ENCODE measurements around the gene INTS1.

GRCh38 chr7:1537535-1538412 is 33.6 kb upstream of the INTS1 start:
- no peak for TF ChIP-seq POLR2AphosphoS5 (IDR thresholded peaks at IDR 0.05; ENCODE audit: borderline replicate concordance, low read depth, low read length)
- no peak for TF ChIP-seq EZH2 (IDR thresholded peaks at IDR 0.05)
- TF ChIP-seq FOXP2 (optimal IDR thresholded peaks at IDR 0.05; ENCODE audit: control extremely low read depth, extremely low read length, insufficient read depth) = no peak
